ENCODE measurements around the gene MARK1. TPM values are rescaled to one million over a fixed set of nuclear protein-coding genes. Genes with fewer than 3 reads are reported as not detected.

Gene MARK1
- total and polyA plus RNA-seq, 2 of the 13 experiments (the other 11 are each of a cell fraction or from before 2014, with no cell fraction given), result not detected

GRCh38 chr1:220696863-220697231, 168.9 kb downstream of the MARK1 start:
- H3K27ac ChIP-seq (ENCODE audit: extremely low read length, insufficient read depth, low read length), result no peak overlapping the region
- no TSS peak for BruUV-seq (replicated peaks)
- no peak overlapping the region for H3K4me2 ChIP-seq (ENCODE audit: low read depth, low read length)
- peaks cover 70% of the 10 kb centered on the region for H3K4me1 ChIP-seq (ENCODE audit: insufficient read depth, low read length)
- H3K4me3 ChIP-seq (replicated peaks in 1 of 3; ENCODE audit: insufficient read depth in 1 of 3, low read depth in 2 of 3, low read length in 3 of 3), result no peak overlapping the region
- ChIA-PET CTCF (ENCODE audit: low intra/inter-chr PET ratio, low total read pairs) (no interaction called here), POLR2A (no interaction called here)
- ATAC-seq (no peak), FAIRE-seq (no peak), DNase-seq (ENCODE audit: low spot score) (no peak)
- no peaks in the 10 kb centered on the region; a peak in 1 of 5 replicates for H3K27me3 ChIP-seq (ENCODE audit: control insufficient read depth in 1 of 2, insufficient read depth in 2 of 2, low read length in 2 of 2)
- H3K9me3 ChIP-seq (ENCODE audit: low read length), result no peaks in the 10 kb centered on the region
- 90% methylated on average over 9 of the region's 9 CpGs for WGBS (ENCODE audit: low lambda C conversion rate)
- intact Hi-C loops (cut with micrococcal nuclease; ENCODE audit: unreplicated experiment), result no loop called here
- in situ Hi-C loops (cut with HindIII; ENCODE audit: extremely low pct_ligation_motif_present, low pct_unique_long_range_greater_than_20kb), result loop anchor here (5.0 kb wide), 1 partner anchor 35 kb away; no protein-coding TSS in a partner anchor
- TF ChIP-seq FOSL2 (CRISPR knock-in tag; IDR thresholded peaks at IDR 0.05), result 0 out of 2 replicates have a peak, but pooled peaks have one; percentile 27
- TF ChIP-seq, protein P1, sequence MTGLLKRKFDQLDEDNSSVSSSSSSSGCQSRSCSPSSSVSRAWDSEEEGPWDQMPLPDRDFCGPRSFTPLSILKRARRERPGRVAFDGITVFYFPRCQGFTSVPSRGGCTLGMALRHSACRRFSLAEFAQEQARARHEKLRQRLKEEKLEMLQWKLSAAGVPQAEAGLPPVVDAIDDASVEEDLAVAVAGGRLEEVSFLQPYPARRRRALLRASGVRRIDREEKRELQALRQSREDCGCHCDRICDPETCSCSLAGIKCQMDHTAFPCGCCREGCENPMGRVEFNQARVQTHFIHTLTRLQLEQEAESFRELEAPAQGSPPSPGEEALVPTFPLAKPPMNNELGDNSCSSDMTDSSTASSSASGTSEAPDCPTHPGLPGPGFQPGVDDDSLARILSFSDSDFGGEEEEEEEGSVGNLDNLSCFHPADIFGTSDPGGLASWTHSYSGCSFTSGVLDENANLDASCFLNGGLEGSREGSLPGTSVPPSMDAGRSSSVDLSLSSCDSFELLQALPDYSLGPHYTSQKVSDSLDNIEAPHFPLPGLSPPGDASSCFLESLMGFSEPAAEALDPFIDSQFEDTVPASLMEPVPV (CRISPR knock-in tag; IDR thresholded peaks at IDR 0.05), result no peak
- H3K9ac ChIP-seq (ENCODE audit: insufficient read depth, low read depth, low read length), result no peak overlapping the region
- H2AFZ ChIP-seq (ENCODE audit: low read length), result no peak overlapping the region
- peaks cover 4% of the 10 kb centered on the region; the same call in 1 of the 2 replicates for H4K20me1 ChIP-seq (ENCODE audit: insufficient read depth, low read length)
- peaks cover 7 to 14% of the 10 kb centered on the region in 2 experiments for H3K36me3 ChIP-seq (replicated peaks in 1 of 2; ENCODE audit: control insufficient read depth in 1 of 2, insufficient read depth in 2 of 2, low read length in 2 of 2)
- H3K79me2 ChIP-seq (ENCODE audit: insufficient read depth, low read length), result peaks cover 27% of the 10 kb centered on the region

GRCh38 chr1:220697326-220697725, 169.4 kb downstream of the MARK1 start:
- Histone ChIP-seq H3K27ac (ENCODE audit: extremely low read length, insufficient read depth, low read length) (no peak overlapping the region), H3K79me2 (ENCODE audit: insufficient read depth, low read length) (peaks cover 22% of the 10 kb centered on the region), H3K9ac (ENCODE audit: insufficient read depth, low read depth, low read length) (no peak overlapping the region), H3K4me3 (replicated peaks in 1 of 3; ENCODE audit: insufficient read depth in 1 of 3, low read depth in 2 of 3, low read length in 3 of 3) (no peak overlapping the region), H3K27me3 (ENCODE audit: control insufficient read depth in 1 of 2, insufficient read depth in 2 of 2, low read length in 2 of 2) (no peaks in the 10 kb centered on the region), H3K4me1 (ENCODE audit: insufficient read depth, low read length) (peaks cover 66% of the 10 kb centered on the region), H2AFZ (ENCODE audit: low read length) (no peak overlapping the region), H3K9me3 (ENCODE audit: low read length) (no peaks in the 10 kb centered on the region), H3K4me2 (ENCODE audit: low read depth, low read length) (no peak overlapping the region), H3K36me3 (replicated peaks in 1 of 2; ENCODE audit: control insufficient read depth in 1 of 2, insufficient read depth in 2 of 2, low read length in 2 of 2) (peaks cover 7 to 14% of the 10 kb centered on the region in 2 experiments), H4K20me1 (ENCODE audit: insufficient read depth, low read length) (peaks cover 4% of the 10 kb centered on the region; the same call in 1 of the 2 replicates)
- CTCF ChIA-PET (ENCODE audit: low intra/inter-chr PET ratio, low total read pairs), result no interaction called here
- intact Hi-C loops (cut with micrococcal nuclease; ENCODE audit: unreplicated experiment) (no loop called here), in situ Hi-C loops (cut with HindIII; ENCODE audit: extremely low pct_ligation_motif_present, low pct_unique_long_range_greater_than_20kb) (loop anchor here (5.0 kb wide), 1 partner anchor 35 kb away; no protein-coding TSS in a partner anchor)
- no peak for ATAC-seq
- 93% methylated on average over 6 of the region's 6 CpGs for WGBS (ENCODE audit: low lambda C conversion rate)
- POLR2A ChIA-PET, result no interaction called here
- no peak for DNase-seq (ENCODE audit: low spot score)
- no peak for FAIRE-seq
- no TSS peak for BruUV-seq (replicated peaks)
- TF ChIP-seq HOXA3 (CRISPR knock-in tag; IDR thresholded peaks at IDR 0.05) (no peak), SRSF1 (optimal IDR thresholded peaks at IDR 0.05; ENCODE audit: low read depth, low read length) (no peak), FOXP1 (IDR thresholded peaks at IDR 0.05) (no peak), FOXP1 (CRISPR knock-in tag; IDR thresholded peaks at IDR 0.05) (no peak), ZNF713 (CRISPR knock-in tag; IDR thresholded peaks at IDR 0.05) (no peak), BCL3 (CRISPR knock-in tag; IDR thresholded peaks at IDR 0.05) (no peak), GMEB2 (CRISPR knock-in tag; IDR thresholded peaks at IDR 0.05; ENCODE audit: low read depth) (no peak), ZKSCAN8 (CRISPR knock-in tag; IDR thresholded peaks at IDR 0.05; ENCODE audit: borderline replicate concordance) (no peak), STAG1 (CRISPR knock-in tag; IDR thresholded peaks at IDR 0.05) (no peak), CREM (IDR thresholded peaks at IDR 0.05) (no peak), CREM (CRISPR knock-in tag; IDR thresholded peaks at IDR 0.05) (no peak), ZNF572 (CRISPR knock-in tag; IDR thresholded peaks at IDR 0.05) (no peak), ZNF570 (CRISPR knock-in tag; IDR thresholded peaks at IDR 0.05; ENCODE audit: borderline replicate concordance) (no peak), SMARCC2 (IDR thresholded peaks at IDR 0.05) (no peak)
